Fibroblast of peridontal ligament (primary cell): ENCODE results near the gene SCN1B.
A peak's percentile ranks its signal among the peaks of the same experiment; 100 is the strongest.

Source experiments
- DNase-seq: peaks from one replicate; pipeline ENCODE4 v3.0.0-alpha.2; 2010; ENCODE audit errors: extremely low read depth

The SCN1B gene

GRCh38 chr19:35053667-35054293, 23.5 kb downstream of the SCN1B start:
- no peak for DNase-seq

- DNase-seq: no peak
These were observed 24.4 kb downstream of the SCN1B start for GRCh38 chr19:35054626-35055025.

GRCh38 chr19:35055715-35056179, 25.5 kb downstream of the SCN1B start:
- no peak for DNase-seq

- DNase-seq: no peak
These were observed 26.3 kb downstream of the SCN1B start for GRCh38 chr19:35056513-35057063.

- no peak for DNase-seq
These were observed 28.1 kb downstream of the SCN1B start for GRCh38 chr19:35058370-35058769.

DNA sequence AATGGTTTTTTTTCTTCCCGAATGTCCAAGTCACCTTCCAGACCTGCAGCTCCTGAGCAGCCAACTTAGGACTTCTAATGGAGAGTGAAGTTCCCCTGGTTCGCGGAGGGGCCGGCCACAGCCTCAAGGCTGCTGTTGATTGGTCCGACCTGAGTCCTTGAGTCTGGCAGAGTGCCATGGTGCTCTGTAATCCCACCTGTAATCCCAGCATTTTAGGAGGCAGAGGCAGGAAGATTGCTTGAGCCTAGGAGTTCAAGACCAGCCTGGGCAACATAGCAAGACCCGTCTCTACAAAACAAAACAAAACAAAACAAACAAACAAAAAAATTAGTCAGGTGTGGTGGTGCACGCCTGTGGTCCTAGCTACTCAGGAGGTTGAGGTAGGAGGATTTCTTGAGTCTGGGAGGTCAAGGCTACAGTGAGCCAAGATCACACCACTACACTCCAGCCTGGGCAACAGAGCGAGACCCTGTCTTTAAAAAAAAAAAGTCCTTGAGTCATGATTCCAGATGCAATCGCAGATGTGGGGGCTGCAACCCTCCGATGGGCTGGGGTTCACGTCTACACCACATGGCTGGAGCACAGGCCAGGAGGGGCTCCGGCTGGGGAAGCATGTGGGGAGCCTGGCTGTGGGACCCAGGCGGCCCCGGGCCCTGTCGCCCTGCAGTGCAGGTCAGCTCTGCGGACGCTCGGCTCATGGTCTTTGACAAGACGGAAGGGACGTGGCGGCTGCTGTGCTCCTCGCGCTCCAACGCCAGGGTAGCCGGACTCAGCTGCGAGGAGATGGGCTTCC, 28.9 kb downstream of the SCN1B start:
- DNase-seq: no peak

DNA sequence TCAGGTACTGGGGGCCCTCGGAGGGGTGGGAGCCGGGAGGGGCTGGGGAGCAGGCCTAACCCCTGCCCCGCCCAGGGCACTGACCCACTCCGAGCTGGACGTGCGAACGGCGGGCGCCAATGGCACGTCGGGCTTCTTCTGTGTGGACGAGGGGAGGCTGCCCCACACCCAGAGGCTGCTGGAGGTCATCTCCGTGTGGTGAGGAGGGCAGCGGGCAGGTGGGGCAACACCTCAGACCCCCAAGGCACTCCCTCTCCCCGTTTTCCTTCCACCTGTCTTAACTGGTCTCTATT, 29.5 kb downstream of the SCN1B start:
- DNase-seq: no peak

- no peak for DNase-seq
These were observed 30.0 kb downstream of the SCN1B start for GRCh38 chr19:35060160-35060855.

- peak; percentile 37 for DNase-seq
These were observed 31.5 kb downstream of the SCN1B start for GRCh38 chr19:35061583-35062373.

- no peak for DNase-seq
These were observed 32.7 kb downstream of the SCN1B start for GRCh38 chr19:35062942-35063341.

GRCh38 chr19:35063940-35064818, 33.9 kb downstream of the SCN1B start:
- DNase-seq: peak; percentile 62

- DNase-seq: no peak
These were observed 35.3 kb downstream of the SCN1B start for GRCh38 chr19:35065574-35065973.

DNA sequence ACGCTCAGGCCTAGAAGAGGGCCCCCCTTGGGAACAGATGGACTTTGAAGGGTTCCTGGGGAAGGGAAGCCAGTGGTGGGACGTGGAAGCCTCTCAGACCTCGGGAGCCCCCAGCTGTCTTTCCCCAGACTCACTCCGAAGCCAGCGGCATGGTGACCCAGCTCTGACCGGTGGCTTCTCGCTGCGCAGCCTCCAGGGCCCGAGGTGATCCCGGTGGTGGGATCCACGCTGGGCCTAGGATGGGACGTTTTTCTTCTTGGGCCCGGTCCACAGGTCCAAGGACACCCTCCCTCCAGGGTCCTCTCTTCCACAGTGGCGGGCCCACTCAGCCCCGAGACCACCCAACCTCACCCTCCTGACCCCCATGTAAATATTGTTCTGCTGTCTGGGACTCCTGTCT, 35.9 kb downstream of the SCN1B start:
- no peak for DNase-seq

- DNase-seq: peak; percentile 84
These were observed 36.7 kb downstream of the SCN1B start for GRCh38 chr19:35066691-35067563.

- no peak for DNase-seq
These were observed 38.8 kb downstream of the SCN1B start for GRCh38 chr19:35068941-35069634.

GRCh38 chr19:35069696-35070095, 39.4 kb downstream of the SCN1B start:
- peak; percentile 18 for DNase-seq

DNA sequence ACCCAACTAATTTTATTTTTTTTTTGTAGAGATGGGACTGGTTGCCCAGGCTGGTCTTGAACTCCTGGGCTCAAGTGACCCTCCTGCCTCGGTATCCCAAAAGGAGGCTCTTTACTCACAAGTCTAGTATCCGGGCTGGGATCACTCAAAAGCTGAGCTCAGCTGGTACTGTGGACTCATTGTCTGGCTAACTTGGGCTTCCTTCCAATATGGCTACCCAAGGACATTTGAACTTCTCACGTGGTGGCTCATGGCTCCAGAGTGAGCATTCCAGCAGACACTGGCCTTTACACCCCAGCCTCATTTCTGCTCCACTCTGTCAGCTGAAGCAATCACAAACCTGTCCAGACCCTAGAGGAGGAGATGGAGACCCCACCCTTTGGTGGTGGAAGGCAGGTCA, 40.2 kb downstream of the SCN1B start:
- no peak for DNase-seq

GRCh38 chr19:35073516-35073915, 43.2 kb downstream of the SCN1B start:
- no peak for DNase-seq

DNA sequence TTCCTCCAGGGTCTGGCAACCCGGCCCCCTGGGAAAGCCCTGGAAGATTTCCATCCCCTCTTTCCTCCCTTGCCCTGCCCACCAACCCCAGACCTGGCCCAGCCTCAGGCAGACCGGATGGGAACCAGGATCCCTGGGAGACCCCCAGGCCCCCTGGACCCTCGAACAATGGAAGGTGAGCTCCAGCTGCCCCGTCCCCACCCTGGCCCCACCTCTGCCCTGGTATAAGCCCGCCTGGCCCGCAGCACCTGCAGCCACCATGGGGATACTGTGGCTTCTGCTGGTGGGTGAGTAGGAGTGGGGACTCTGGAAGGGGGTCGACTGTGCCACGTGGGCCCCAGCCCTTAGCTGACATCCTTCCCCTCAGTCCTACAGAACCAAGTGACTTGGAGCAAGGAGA, 43.7 kb downstream of the SCN1B start:
- no peak for DNase-seq
